NOMO-1 treated with DMSO at 0.1 percent for 48 hours (cell line): ENCODE data around the gene ERBB3.

ENCODE experiments used
- DNase-seq: peaks from one replicate; lab custom pipeline; 2025; ENCODE audit not compliant: unreplicated experiment; lab: John Stamatoyannopoulos, UW

The ERBB3 gene

GRCh38 chr12:56078931-56079722 lies 838 bp upstream of the ERBB3 start:
- DNase-seq = peak; percentile 57

GRCh38 chr12:56080556-56081138 lies 682 bp downstream of the ERBB3 start:
- no peak for DNase-seq

GRCh38 chr12:56081393-56082347 lies 1.7 kb downstream of the ERBB3 start:
- no peak for DNase-seq

- no peak for DNase-seq
Measured at GRCh38 chr12:56082382-56082781, 2.4 kb downstream of the ERBB3 start.

GRCh38 chr12:56082967-56083366 lies 3.0 kb downstream of the ERBB3 start:
- no peak for DNase-seq

- no peak for DNase-seq
Measured at GRCh38 chr12:56084958-56085543, 5.1 kb downstream of the ERBB3 start.

GRCh38 chr12:56086096-56086495 lies 6.1 kb downstream of the ERBB3 start:
- no peak for DNase-seq

GRCh38 chr12:56086608-56087007 lies 6.6 kb downstream of the ERBB3 start:
- DNase-seq = no peak

GRCh38 chr12:56087220-56087619 lies 7.3 kb downstream of the ERBB3 start:
- no peak for DNase-seq

GRCh38 chr12:56097738-56098137 lies 17.8 kb downstream of the ERBB3 start:
- DNase-seq = no peak

- no peak for DNase-seq
Measured at GRCh38 chr12:56098592-56098991, 18.6 kb downstream of the ERBB3 start.

- DNase-seq = no peak
Measured at GRCh38 chr12:56099787-56100186, 19.8 kb downstream of the ERBB3 start.

GRCh38 chr12:56101045-56101444 lies 21.1 kb downstream of the ERBB3 start:
- DNase-seq = no peak

GRCh38 chr12:56102683-56103065 lies 22.7 kb downstream of the ERBB3 start:
- no peak for DNase-seq

GRCh38 chr12:56103066-56103711 lies 23.2 kb downstream of the ERBB3 start:
- DNase-seq = no peak

- DNase-seq = no peak
Measured at GRCh38 chr12:56103823-56104108, 23.8 kb downstream of the ERBB3 start.

- peak; percentile 99 for DNase-seq
Measured at GRCh38 chr12:56104109-56104814, 24.3 kb downstream of the ERBB3 start, which contains the start of gene PA2G4. Gene PA2G4, plus strand, starts transcription at chr12:56104559. Its CDS starts 179 bp downstream, at chr12:56104738.

GRCh38 chr12:56104815-56105608 lies 25.0 kb downstream of the ERBB3 start:
- peak; percentile 26 for DNase-seq

- DNase-seq = no peak
Measured at GRCh38 chr12:56105609-56105902, 25.6 kb downstream of the ERBB3 start.

GRCh38 chr12:56107242-56107641 lies 27.3 kb downstream of the ERBB3 start:
- no peak for DNase-seq
